GM21515 (cell line): ENCODE measurements around the gene KIRREL3.

Experiments
- ATAC-seq: cut with Tn5 transposase; IDR thresholded peaks from one replicate; pipeline ENCODE4 v1.9.1; 2021; ENCODE audit not compliant: unreplicated experiment

The KIRREL3 gene

GRCh38 chr11:126837581-126837980 lies 163.0 kb downstream of the KIRREL3 start:
- no peak for ATAC-seq

- ATAC-seq = no peak
Measured at GRCh38 chr11:126834573-126834972, 166.0 kb downstream of the KIRREL3 start.

- no peak for ATAC-seq
Measured at GRCh38 chr11:126834149-126834548, 166.4 kb downstream of the KIRREL3 start.

DNA sequence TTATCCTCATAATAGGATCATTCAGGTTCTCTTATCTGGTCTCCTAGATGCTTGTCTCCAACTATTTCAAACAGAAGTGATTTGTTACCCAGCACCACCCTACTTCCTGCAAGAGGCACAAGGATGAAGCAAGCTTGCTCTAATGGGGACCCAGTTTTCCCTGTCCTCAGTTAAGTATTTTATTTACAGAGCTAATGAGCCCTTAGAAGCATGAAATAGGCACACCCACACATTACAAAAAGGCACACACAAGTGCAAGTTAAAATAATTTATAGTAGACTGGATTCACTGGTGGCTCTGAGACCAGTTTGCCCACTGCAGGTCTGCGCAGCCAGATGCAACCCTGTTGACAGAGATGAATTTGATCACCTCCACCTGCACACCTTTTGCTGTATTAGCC lies 167.5 kb downstream of the KIRREL3 start:
- no peak for ATAC-seq

GRCh38 chr11:126832387-126832786 lies 168.2 kb downstream of the KIRREL3 start:
- ATAC-seq = no peak

DNA sequence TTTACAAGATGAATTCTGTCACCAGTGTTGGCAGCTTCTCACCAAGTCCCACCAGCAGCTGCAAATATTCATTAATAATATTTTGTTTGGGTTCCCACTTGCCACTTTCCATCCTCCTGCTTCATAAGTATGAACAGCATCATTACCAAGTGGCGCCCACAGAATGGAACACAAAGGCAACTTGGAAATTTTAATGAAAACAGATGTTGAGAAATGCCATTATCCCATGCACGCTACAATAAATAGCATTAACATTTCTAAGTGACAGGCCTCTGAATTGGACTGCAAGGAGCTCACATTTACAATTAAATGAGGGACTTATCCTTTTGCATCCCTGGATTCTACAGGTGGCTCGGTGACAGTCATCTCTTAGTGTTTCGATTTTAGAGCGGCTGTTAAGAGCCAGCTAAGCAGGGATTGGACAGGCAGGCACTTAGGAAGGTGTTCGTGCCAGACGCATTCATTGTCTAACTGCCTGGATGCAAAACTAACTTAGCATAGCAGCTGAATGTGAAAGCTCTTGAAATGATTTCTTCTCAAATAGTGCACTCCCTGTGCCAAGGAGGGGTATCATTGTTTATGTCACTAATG lies 170.3 kb downstream of the KIRREL3 start:
- ATAC-seq = no peak

DNA sequence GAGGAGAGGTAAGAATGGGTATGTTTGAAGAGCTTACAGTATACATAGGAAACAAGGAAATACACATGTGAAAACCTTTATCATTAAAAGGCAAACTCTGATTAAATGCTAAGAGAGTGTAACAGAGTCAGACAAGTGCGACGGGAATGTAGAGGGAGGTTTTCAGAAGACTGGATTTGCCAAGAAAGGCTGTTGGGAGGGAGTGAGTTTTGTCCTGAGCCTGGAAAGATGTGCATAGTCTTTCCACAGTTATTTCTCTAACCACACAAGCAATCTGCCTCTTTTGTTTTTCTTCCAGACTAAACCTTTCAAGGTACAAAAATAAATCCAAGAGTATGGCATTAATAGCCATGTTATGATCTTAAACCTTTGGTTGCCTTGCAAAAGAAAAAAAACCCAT lies 170.9 kb downstream of the KIRREL3 start:
- ATAC-seq = no peak

GRCh38 chr11:126824035-126824607 lies 176.4 kb downstream of the KIRREL3 start:
- ATAC-seq = no peak

DNA sequence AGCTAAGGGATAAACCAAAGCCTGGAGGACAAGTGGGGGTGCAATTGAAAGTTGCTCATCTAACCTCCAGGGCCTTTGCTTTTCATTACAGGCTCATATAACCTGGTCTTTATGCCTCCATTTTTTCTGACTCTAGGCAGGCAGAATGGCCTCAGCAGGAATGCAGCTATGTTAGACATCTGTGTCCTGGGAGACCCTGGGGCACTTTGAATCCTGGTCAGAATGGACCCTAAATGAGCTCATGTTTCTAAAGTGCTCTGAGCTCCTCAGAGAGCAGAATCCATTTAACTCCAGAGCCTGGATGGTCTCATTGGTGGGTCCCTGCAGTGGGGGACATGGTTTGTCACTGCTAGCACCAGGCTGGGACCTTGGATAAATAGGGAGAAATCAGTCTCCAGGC lies 177.3 kb downstream of the KIRREL3 start:
- ATAC-seq = no peak

DNA sequence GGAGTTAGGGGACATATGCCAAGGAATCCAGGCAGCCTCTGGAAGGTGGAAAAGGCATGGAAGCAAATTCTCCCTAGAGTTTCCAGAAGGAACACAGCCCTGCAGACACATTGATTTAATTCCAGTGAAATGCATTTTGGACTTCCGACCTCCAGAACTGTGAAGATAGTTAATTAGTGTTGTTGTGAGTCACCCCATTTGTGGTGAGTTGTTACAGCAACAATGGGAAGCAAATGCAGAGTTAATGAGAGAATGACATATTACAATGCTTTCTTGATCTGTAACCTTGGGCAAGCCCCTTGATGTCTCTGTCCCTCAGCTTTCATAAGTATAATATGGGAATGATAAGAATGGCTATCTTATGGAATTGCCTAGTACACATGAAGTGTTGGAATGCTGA lies 178.7 kb downstream of the KIRREL3 start:
- ATAC-seq = no peak

- no peak for ATAC-seq
Measured at GRCh38 chr11:126819194-126819593, 181.4 kb downstream of the KIRREL3 start.

DNA sequence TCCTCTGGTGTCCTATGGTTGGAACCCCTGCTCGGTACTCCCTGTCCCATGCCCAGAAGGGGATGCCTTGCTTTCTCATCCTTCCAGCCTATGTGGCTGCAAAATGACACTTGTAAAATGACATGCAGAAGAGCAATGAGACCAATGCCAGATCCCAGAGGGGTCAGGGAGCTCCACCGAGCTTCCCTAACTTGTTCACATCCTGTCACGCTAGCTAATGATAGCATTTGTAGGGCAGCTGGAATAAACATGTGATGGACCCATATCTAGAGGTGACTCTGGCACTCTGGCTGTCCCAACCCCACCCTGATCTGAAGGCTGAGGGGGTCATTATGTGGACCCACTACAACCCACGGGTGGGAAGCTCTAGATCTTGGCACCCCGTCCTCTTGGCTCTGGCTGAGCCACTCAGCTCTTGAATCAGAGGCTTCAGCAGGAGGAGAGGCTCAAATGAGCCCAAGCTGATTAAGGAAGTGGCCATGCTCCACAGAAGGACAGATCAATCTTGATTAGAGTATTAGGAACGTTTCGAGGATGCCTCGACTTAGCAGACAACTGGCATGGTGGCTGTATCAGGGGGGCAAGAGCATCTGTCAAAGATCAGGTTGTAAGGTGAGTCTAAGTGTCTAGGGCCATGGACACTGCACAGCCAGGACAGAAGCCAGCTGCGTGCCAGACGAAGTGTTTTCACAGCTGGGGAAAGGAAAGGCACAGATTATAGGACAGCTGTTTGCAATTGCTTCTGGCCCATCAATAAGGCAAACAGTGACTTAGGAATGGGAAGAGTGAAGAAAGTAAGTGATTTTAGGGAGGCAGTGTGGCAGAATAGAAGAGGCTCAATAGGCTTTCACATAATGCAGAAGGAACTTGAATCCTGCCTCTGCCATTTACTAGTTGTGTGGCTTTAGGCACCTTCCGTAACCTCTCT lies 182.8 kb downstream of the KIRREL3 start:
- no peak for ATAC-seq

- ATAC-seq = no peak
Measured at GRCh38 chr11:126817096-126817495, 183.5 kb downstream of the KIRREL3 start.

GRCh38 chr11:126816645-126817044 lies 183.9 kb downstream of the KIRREL3 start:
- no peak for ATAC-seq

- ATAC-seq = no peak
Measured at GRCh38 chr11:126815111-126815510, 185.5 kb downstream of the KIRREL3 start.

DNA sequence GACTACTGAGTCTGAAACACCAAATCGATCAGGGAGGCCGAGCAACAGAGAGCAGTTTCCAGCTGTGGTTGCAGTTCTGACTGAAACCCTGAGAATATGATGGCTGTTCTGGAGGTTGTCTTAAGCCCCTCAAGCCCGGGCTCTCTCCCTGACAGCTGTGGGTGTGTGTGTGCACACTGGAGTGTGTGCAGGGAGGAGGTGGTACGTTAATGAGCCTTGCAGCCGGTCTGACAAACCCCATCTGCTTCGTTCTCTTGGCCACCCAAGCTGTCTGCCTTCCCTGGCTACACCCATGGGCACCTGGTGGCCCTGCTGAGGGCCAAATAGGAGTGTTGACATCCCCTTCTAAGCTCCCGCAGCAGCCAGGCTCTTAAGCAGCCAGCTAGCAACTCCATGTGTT lies 189.8 kb downstream of the KIRREL3 start:
- no peak for ATAC-seq

DNA sequence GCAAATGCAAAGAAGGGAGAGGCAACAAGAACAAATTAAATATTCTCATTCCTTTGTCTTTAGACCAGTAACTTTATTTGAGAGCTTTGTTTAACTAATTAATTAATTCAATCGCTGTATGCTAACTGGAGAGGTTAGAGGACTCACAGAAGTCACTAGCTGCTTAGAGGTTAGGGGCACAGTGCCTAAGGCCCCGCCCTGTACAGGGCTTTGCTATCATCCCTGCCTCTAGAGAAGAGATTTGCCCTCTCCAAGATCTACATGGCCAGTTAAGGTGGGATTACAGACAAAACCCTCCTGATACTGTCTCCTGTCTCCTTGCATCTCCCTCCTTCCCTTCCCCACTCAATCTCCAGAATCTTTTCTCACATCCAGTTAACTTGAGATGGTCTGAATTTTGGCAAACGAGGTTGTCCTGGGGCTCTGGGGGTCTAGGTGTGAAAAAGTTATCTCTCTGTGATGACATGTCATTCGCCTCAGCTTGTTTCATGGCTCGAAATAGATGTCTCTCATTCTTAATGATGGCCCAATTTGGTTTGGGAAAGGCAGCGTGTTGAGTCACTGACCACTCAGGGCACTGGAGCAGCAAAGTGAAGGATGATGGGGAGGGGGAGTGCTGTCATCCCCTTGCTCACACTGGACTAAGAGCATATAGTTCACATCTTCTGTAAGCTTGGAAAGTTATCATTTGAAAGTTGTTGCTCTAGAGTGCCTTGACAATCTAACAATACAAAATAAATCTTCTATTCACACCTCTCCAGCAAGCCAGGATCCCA lies 190.9 kb downstream of the KIRREL3 start:
- ATAC-seq = no peak

DNA sequence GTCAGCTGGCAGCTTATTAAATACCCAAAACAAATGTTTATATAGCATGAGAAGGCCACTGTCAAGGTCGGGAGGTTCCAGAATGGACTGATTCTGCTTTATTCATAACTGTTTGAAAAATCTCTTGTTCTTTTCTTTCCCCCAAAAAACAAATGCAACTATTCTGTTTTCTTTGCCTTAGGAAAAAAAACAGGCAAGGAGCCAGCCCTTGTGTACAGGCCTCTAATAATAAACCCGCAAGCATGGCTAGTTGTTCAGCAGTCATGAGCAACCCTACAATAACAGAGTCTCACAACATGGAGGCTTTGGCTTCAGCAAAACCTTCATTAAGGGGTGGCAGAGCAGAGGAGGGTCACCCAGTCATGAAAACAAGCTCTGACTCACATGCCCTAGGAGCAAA lies 191.7 kb downstream of the KIRREL3 start:
- no peak for ATAC-seq

GRCh38 chr11:126808296-126808695 lies 192.3 kb downstream of the KIRREL3 start:
- ATAC-seq = no peak

- no peak for ATAC-seq
Measured at GRCh38 chr11:126805870-126806269, 194.7 kb downstream of the KIRREL3 start.

DNA sequence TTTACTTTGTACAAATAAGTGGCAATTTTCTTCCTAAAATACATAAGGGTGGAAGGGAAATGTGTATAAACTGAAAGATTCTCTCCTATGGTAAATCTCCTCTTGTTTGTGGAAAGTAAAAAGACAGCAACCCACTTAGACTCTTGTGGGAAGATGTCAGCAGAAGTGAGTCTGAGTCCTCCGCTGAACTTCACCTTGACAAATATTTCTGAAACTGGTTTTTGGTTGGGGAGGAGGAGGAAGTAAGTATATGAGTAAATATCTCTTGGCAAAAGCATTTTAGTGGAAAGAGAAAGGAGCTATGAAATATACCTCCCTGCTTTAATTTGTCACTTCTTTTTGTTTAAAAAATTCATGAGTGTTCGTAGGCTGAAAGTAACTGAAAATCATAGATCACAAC lies 196.2 kb downstream of the KIRREL3 start:
- ATAC-seq = no peak
